Panc1 (cell line): ENCODE results near the gene PITX3. TPM values are rescaled to one million over a fixed set of nuclear protein-coding genes. Genes with fewer than 3 reads are reported as not detected.

Source experiments
- ATAC-seq: fragments of 200-7000 bp; cut with Tn5 transposase; 2 replicates; pipeline ENCODE4 v1.9.1; 2020; ENCODE audit warnings: mild to moderate bottlenecking, moderate library complexity
- BruUV-seq: library from RNA; stranded (reverse); fragments of 400-500 nt; replicated peaks from 2 replicates; lab custom pipeline; 2021; lab: Mats Ljungman, UMichigan
- CTCF ChIA-PET: fragments of 300-600 bp; sonication (Branson Sonifier 250); formaldehyde crosslinking; loops from one replicate; lab custom pipeline; 2022; ENCODE audit warnings: antibody characterized with exemption; lab: Charles Lee
- POLR2A ChIA-PET: fragments of 300-600 bp; sonication (Branson Sonifier 250); formaldehyde crosslinking; loops from one replicate; lab custom pipeline; 2022; ENCODE audit warnings: antibody characterized with exemption; lab: Charles Lee
- DNase-seq: peaks from one replicate; pipeline ENCODE4 v3.0.0-alpha.2; 2010; ENCODE audit warnings: low read depth, low spot score
- H3K27ac ChIP-seq: 2 replicates; pipeline ENCODE4 v1.5.1; 2011; ENCODE audit warnings: mild to moderate bottlenecking, low read length, inconsistent platforms
- H3K27me3 ChIP-seq: fragments of 200-500 bp; sonication (Bioruptor generic); 2 replicates; pipeline ENCODE4 v1.6.0; 2014; ENCODE audit warnings: low read length, inconsistent platforms; ENCODE audit not compliant: control insufficient read depth, insufficient read depth
- H3K36me3 ChIP-seq: fragments of 200-500 bp; sonication (Bioruptor generic); 2 replicates; pipeline ENCODE4 v1.5.1; 2014; ENCODE audit warnings: inconsistent platforms, mild to moderate bottlenecking, low read length, moderate library complexity; ENCODE audit not compliant: control insufficient read depth, insufficient read depth
- H3K4me1 ChIP-seq: 2 replicates; pipeline ENCODE4 v1.5.1; 2011; ENCODE audit warnings: inconsistent platforms, mild to moderate bottlenecking, low read length, moderate library complexity; ENCODE audit not compliant: control insufficient read depth, insufficient read depth
- H3K4me3 ChIP-seq, 2 experiments: 2 replicates each; pipeline ENCODE4 v1.5.1; 2011 to 2012; ENCODE audit warnings: low read depth in 2 of 2, low read length in 2 of 2, mild to moderate bottlenecking in 2 of 2, inconsistent platforms in 1 of 2, moderate library complexity in 1 of 2
- H3K9me3 ChIP-seq: fragments of 200-500 bp; sonication (Bioruptor generic); 2 replicates; pipeline ENCODE4 v1.5.1; 2014; ENCODE audit warnings: low read depth, mild to moderate bottlenecking, inconsistent platforms, low read length, moderate library complexity; ENCODE audit not compliant: control insufficient read depth, insufficient read depth
- CTCF ChIP-seq: fragments of 450-650 bp; IDR thresholded peaks from 2 replicates; pipeline ENCODE4 v1.5.1; 2017; ENCODE audit warnings: mild to moderate bottlenecking
- POLR2AphosphoS5 ChIP-seq: IDR thresholded peaks from 2 replicates; pipeline ENCODE4 v1.6.1; 2012; ENCODE audit warnings: mild to moderate bottlenecking, low read depth, low read length, moderate library complexity
- REST ChIP-seq, 2 experiments: IDR thresholded peaks; 2 replicates each; pipeline ENCODE4 v1.6.1; 2011 to 2012; ENCODE audit warnings: low read depth in 2 of 2, control low read depth in 1 of 2, low read length in 1 of 2, mild to moderate bottlenecking in 1 of 2, moderate library complexity in 1 of 2; ENCODE audit not compliant: insufficient read depth in 1 of 2
- TCF7L2 ChIP-seq: IDR thresholded peaks from 2 replicates; pipeline ENCODE4 v1.6.1; 2011; ENCODE audit warnings: mild to moderate bottlenecking, low read depth, low read length, inconsistent platforms
- in situ Hi-C: cut with HindIII; loops from 2 replicates; pipeline ENCODE4 v1.10.0; 2016; ENCODE audit warnings: low sequenced_read_pairs, low pct_unique_long_range_greater_than_20kb
- intact Hi-C: fragments of 100-400 bp; cut with micrococcal nuclease; formaldehyde crosslinking; loops from one replicate; pipeline ENCODE4 v1.10.0; 2022; ENCODE audit not compliant: unreplicated experiment
- total RNA-seq: library from RNA; stranded (reverse); gene quantifications from one replicate; pipeline ENCODE4 v1.2.1, GENCODE V29; 2021; ENCODE audit not compliant: unreplicated experiment

The PITX3 gene
- total RNA-seq, 1 experiment from 2014 or later = 0.49 TPM

- no TSS peak for BruUV-seq
- peak overlapping the region; percentile 44 to 49 for H3K4me3 ChIP-seq
- intact Hi-C loops (loop anchor here (1.0 to 5.0 kb wide), 2 partner anchors 122 to 162 kb away; no protein-coding TSS in a partner anchor), in situ Hi-C loops (no loop called here)
- H3K4me1 ChIP-seq = 0 out of 2 replicates have a peak, but pooled peaks cover 5% of the 10 kb centered on the region
- H3K9me3 ChIP-seq = no peaks in the 10 kb centered on the region
- TF ChIP-seq CTCF = no peak
- no peak for TF ChIP-seq POLR2AphosphoS5
- DNase-seq (no peak), ATAC-seq (peak; percentile 62)
- no peaks in the 10 kb centered on the region; the same call in 1 of the 2 replicates for H3K36me3 ChIP-seq
- ChIA-PET POLR2A (interaction anchor here (0.6 kb wide), 1 partner anchor 117 kb away, joined by 4 read pairs; no protein-coding TSS in a partner anchor), CTCF (interaction anchor here (0.5 to 4.6 kb wide), 18 partner anchors 10 to 353 kb away, joined by 3 to 86 read pairs (median 4); partner anchors contain the start of gene PITX3)
- H3K27me3 ChIP-seq = peaks cover 5% of the 10 kb centered on the region
- no peak overlapping the region for H3K27ac ChIP-seq
Measured at GRCh38 chr10:102230264-102230860, 10.9 kb downstream of the PITX3 start.

GRCh38 chr10:102229810-102230263, 11.5 kb downstream of the PITX3 start:
- peak overlapping the region; percentile 44 to 49 for H3K4me3 ChIP-seq
- 0 out of 2 replicates have a peak, but pooled peaks cover 5% of the 10 kb centered on the region for H3K4me1 ChIP-seq
- intact Hi-C loops (loop anchor here (1.0 to 10.0 kb wide), 4 partner anchors 65 to 172 kb away; no protein-coding TSS in a partner anchor), in situ Hi-C loops (loop anchor here (5.0 kb wide), 1 partner anchor 127 kb away; no protein-coding TSS in a partner anchor)
- H3K27me3 ChIP-seq = peaks cover 5% of the 10 kb centered on the region
- ChIA-PET CTCF (interaction anchor here (0.6 to 4.6 kb wide), 16 partner anchors 10 to 354 kb away, joined by 3 to 86 read pairs (median 4); partner anchors contain the start of gene PITX3), POLR2A (no interaction called here)
- DNase-seq (peak; percentile 67), ATAC-seq (peak; percentile 70)
- no TSS peak for BruUV-seq
- H3K27ac ChIP-seq = no peak overlapping the region
- no peaks in the 10 kb centered on the region for H3K9me3 ChIP-seq
- H3K36me3 ChIP-seq = no peaks in the 10 kb centered on the region; the same call in 1 of the 2 replicates
- no peak; the same call in 1 of the 2 replicates for TF ChIP-seq TCF7L2
- TF ChIP-seq REST (IDR thresholded peaks at IDR 0.05; ENCODE audit: insufficient read depth in 1 of 2, low read depth in 2 of 2, low read length in 1 of 2) = peak in 1 of 2 experiments; percentile 75; a peak in 1 of 4 replicates
- TF ChIP-seq POLR2AphosphoS5 = no peak
- peak; percentile 99 for TF ChIP-seq CTCF
